HG03159 (cell line): ENCODE measurements around the gene OR6C2.
"Not testable (repeated sequence)": the region's sequence is repeated elsewhere in the genome, so short reads cannot be mapped to it uniquely, and the experiment has no call there.

Experiments used
- ATAC-seq: cut with Tn5 transposase; IDR thresholded peaks from one replicate; pipeline ENCODE4 v1.9.1; 2021; ENCODE audit warnings: mild to moderate bottlenecking, moderate library complexity; ENCODE audit not compliant: unreplicated experiment

The OR6C2 gene

DNA sequence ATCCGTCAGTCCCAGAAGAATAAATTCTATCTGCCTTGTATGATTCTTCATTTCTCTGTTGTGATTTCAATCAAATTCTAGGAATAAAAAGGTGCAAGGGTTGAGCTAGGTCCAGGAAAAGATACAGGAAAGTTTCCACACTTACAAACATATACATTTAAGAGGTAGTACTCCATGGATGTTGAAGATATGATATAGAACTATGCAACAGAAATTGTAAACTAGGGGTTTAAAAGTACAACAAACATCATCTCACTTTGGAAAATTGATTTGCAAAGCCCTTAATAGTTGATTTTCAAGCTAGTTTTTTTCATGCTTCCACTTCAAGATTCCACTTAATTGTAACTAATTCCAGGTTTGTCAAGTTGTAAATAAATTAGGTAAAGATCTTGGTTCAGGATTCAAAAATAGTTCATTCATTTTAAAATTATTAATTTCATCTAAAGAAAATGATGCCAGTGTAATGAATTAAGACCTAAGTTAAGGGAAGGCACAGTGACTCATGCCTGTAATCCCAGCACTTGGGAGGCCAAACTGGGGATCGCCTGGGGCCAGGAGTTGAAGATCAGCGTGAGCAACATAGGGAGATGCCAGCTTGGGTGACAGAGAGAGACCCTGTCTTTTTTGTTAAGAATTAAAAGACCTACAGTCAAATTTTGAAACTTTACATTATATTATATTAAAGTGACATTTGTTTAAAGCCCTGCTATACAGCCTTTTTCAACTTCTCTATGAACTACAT is 26.4 kb downstream of the OR6C2 start, which contains the start of gene OR6C70:
Gene OR6C70, minus strand, starts transcription at position 51 of the 742 bp plus-strand sequence. Its CDS starts 0 bp downstream, at position 51.
- ATAC-seq = no peak

- ATAC-seq = no peak
Observed at GRCh38 chr12:55472264-55472663, 28.4 kb downstream of the OR6C2 start.

DNA sequence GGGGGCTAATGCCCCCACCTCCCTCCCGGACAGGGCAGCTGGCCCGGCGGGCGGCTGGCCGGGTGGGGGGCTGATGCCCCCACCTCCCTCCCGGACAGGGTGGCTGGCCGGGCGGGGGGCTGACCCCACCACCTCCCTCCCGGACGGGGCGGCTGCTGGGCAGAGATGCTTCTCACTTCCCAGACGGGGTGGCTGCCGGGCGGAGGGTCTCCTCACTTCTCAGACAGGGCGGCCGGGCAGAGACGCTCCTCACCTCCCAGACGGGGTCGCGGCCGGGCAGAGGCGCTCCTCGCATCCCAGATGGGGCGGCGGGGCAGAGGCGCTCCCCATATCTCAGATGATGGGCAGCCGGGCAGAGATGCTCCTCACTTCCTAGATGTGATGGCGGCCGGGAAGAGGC is 35.3 kb downstream of the OR6C2 start:
- not testable (repeated sequence) for ATAC-seq

DNA sequence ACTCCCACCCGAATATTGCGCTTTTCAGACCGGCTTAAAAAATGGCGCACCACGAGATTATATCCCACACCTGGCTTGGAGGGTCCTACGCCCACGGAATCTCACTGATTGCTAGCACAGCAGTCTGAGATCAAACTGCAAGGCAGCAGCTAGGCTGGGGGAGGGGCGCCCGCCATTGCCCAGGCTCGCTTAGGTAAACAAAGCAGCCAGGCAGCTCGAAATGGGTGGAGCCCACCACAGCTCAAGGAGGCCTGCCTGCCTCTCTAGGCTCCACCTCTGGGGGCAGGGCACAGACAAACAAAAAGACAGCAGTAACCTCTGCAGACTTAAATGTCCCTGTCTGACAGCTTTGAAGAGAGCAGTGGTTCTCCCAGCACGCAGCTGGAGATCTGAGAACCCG is 40.4 kb downstream of the OR6C2 start:
- not testable (repeated sequence) for ATAC-seq

- ATAC-seq = no peak
Observed at GRCh38 chr12:55492078-55492477, 48.2 kb downstream of the OR6C2 start, which contains the start of gene OR6C68. Gene OR6C68 (plus strand): TSS chr12:55492378. CDS start chr12:55492378, 0 bp downstream.

DNA sequence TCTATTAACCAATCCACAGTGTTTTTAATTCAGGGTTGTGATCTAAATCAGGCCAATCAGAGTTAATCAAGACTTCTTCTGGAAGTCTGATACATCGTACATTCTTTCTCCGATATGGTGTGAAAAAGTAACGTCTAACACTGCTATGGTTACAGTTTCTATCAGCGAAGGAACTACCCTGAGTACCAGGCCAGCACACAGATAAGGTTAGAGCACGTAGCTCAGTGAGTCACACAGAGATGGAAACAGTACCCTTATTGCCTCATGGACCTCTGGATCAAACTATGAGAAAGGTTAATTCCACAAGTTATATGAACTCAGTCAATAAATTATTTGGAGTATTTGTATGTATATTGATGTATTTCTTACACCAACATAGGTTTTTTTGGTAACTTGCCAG is 51.6 kb downstream of the OR6C2 start:
- ATAC-seq = no peak

GRCh38 chr12:55499231-55499630 is 55.4 kb downstream of the OR6C2 start:
- no peak for ATAC-seq

DNA sequence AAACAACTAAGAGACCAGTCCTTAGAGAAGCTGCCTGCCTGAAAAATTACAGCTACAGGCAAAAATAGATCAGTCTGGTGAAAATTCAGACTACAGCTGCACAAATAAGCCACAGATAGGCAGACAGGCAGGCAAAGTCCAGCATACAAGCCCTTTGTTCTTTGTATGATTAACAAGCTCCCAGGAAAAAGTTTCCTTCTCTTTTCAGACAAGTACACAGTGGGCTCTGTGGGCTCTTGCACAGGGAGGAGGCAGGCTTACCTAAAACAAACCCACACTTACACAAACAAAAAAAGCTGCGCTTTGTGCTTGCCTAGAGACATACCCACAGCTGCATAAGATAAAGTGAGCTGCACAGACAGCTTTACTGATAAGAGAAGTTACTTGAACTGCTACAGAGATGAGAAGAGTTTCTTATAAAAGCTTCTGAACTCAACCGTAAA is 56.0 kb downstream of the OR6C2 start:
- no peak for ATAC-seq

GRCh38 chr12:55501601-55502000 is 57.7 kb downstream of the OR6C2 start:
- no peak for ATAC-seq
